ENCODE data around the gene CCHCR1.
"Not testable (repeated sequence)": the region's sequence is repeated elsewhere in the genome, so short reads cannot be mapped to it uniquely, and the experiment has no call there.

Gene CCHCR1

DNA sequence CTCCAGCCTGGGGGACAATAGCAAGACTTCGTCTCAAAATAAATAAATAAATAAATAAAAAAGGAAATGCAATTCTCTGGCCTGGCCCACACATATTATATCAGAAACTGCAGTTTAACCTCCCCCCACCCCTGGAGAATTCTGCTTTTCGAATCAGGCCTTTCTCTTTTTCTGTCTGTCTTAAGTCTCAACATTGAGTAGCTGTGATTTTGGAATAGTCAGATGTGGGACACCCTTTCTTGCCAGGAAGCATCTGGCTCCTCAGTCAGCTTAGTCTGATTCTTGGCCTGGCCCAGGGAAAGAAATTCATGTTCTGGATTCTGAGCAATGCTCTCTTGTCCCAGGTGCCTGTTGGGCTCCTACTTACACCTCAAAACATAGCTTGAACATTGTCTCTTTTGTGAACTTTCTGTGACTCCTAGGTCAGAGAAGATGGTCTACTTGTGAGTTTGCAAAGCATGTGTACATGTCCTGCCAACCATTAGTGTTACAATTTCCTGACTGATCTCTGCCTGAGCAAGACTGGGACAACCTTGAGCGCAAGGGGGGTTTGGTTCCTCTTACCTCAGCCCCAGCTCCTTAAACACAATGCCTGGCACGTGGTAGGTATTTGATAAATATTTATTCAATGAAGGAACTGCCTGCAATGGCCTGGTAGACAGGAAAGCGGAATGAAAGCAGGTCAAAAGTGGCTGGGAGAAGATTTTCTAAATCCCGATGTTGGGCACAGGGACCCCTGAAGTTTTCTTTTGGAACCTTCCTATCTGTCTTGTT lies 36.6 kb upstream of the CCHCR1 start:
- Histone ChIP-seq H3K4me2 (no peak overlapping the region; the same call in 1 of the 2 replicates), H3K4me3 (no peak overlapping the region), H3K9ac (0 out of 2 replicates have a peak overlapping the region, but pooled peaks have one; percentile 1)

DNA sequence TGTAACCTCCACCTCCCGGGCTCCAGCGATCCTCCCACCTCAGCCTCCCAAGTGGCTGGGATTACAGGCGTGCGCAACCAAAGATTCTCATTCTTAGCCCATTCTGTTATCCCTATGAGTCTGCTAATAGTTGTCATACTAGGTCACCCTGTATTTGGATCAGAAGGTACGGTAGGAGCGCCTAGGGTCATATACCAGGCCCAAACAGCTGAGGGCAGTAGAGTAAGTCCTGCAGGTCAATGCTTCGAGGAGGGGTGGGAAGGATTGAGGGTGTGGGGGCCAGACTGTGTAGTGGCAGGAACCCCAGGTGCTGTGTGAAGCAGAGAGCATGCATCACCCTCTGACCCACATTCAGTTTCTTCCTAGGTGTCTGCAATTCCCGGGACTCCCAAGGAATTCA lies 35.6 kb upstream of the CCHCR1 start:
- no peaks in the 10 kb centered on the region for H3K9me3 ChIP-seq
- H3K4me2 ChIP-seq, result no peak overlapping the region
- no peaks in the 10 kb centered on the region for H3K27me3 ChIP-seq
- H3K27ac ChIP-seq, result no peak overlapping the region
- no peak overlapping the region for H3K4me3 ChIP-seq
- peaks cover 18% of the 10 kb centered on the region for H3K4me1 ChIP-seq
- H3K36me3 ChIP-seq, result 0 out of 2 replicates have a peak, but pooled peaks cover 5% of the 10 kb centered on the region
- 0 out of 2 replicates have a peak, but pooled peaks cover 10% of the 10 kb centered on the region for H4K20me1 ChIP-seq
- no peak overlapping the region for H3K9ac ChIP-seq
- no peak for TF ChIP-seq Cebpa-rat (IDR thresholded peaks at IDR 0.05)

More for the DNA sequence above, 36.6 kb upstream of the CCHCR1 start:
- no peak for TF ChIP-seq Cebpa-rat (IDR thresholded peaks at IDR 0.05)
- Histone ChIP-seq H4K20me1 (0 out of 2 replicates have a peak, but pooled peaks cover 10% of the 10 kb centered on the region), H3K27ac (no peak overlapping the region), H3K9me3 (no peaks in the 10 kb centered on the region), H3K4me1 (peaks cover 25% of the 10 kb centered on the region), H3K27me3 (no peaks in the 10 kb centered on the region), H3K36me3 (0 out of 2 replicates have a peak, but pooled peaks cover 5% of the 10 kb centered on the region)

- not testable (repeated sequence) for H3K36me3 ChIP-seq, H3K9ac ChIP-seq, H3K4me2 ChIP-seq, H4K20me1 ChIP-seq, H3K27me3 ChIP-seq, H3K4me3 ChIP-seq, H3K9me3 ChIP-seq, H3K27ac ChIP-seq
- H3K4me1 ChIP-seq, result peaks cover 18% of the 10 kb centered on the region
Measured at GRCh38 chr6:31192431-31193105, 35.0 kb upstream of the CCHCR1 start.

GRCh38 chr6:31190488-31190887 lies 32.9 kb upstream of the CCHCR1 start:
- Histone ChIP-seq H3K27ac (no peak overlapping the region), H3K4me3 (no peak overlapping the region), H3K9me3 (no peaks in the 10 kb centered on the region), H3K9ac (no peak overlapping the region), H3K27me3 (no peaks in the 10 kb centered on the region), H3K4me1 (peaks cover 10% of the 10 kb centered on the region; the same call in 1 of the 2 replicates), H3K4me2 (no peak overlapping the region), H4K20me1 (0 out of 2 replicates have a peak, but pooled peaks cover 10% of the 10 kb centered on the region), H3K36me3 (0 out of 2 replicates have a peak, but pooled peaks cover 5% of the 10 kb centered on the region)
- no peak for TF ChIP-seq Cebpa-rat (IDR thresholded peaks at IDR 0.05)

DNA sequence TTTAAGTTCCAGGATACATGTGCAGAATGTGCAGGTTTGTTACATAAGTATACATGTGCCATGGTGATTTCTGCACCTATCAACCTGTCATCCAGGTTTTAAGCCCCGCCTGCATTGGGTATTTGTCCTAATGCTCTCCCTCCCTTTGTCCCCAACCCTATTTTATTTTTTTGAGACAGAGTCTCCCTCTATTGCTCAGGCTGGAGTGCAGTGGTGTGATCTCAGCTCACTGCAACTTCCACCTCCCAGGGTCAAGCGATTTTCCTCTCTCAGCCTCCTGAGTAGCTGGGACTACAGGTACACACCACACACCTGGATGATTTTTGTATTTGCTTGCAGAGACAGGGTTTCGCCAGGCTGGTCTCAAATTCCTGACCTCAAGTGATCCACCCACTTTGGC lies 31.6 kb upstream of the CCHCR1 start:
- not testable (repeated sequence) for H3K36me3 ChIP-seq, H3K9ac ChIP-seq, H3K27me3 ChIP-seq, H3K4me3 ChIP-seq, H3K4me2 ChIP-seq, H3K27ac ChIP-seq, H3K4me1 ChIP-seq, H4K20me1 ChIP-seq, H3K9me3 ChIP-seq

- Histone ChIP-seq H3K9me3 (no peaks in the 10 kb centered on the region), H3K4me2 (no peak overlapping the region)
Measured at GRCh38 chr6:31187780-31188194, 30.2 kb upstream of the CCHCR1 start.

DNA sequence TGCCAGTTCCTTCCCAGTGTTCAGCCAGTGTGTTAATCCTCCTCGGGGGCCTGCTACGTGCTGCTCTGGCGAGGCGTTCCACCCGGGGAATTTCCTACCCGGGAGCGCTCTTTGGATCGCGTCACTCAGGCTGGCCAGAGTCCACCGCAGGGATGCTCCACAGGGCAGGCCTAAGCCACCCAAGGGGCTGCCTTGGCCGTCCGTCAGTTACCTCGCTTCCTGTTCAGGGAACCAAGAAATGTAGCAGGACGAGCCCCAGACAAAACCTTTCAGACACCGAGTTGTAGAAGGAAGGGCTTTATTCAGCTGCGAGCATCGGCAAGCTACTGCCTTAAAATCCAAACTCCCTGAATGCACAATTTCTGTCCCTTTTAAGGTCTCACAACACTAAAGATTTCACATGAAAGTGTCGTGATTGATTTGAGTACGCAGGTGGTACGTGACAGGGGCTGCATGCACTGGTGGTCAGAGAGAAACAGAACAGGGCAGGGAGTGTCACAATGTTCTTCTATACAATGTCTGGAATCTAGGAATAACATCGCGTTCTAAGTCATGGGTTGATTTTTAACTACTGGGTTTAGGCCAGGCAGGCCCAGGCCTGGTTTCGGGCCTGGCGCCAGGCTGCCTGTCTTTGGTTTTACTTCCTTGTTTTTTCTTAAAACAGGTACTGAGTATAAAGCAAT lies 28.6 kb upstream of the CCHCR1 start:
- H3K27me3 ChIP-seq, result no peaks in the 10 kb centered on the region
- H3K9ac ChIP-seq, result no peak overlapping the region
- no peaks in the 10 kb centered on the region for H3K4me1 ChIP-seq
- H3K27ac ChIP-seq, result no peak overlapping the region
- TF ChIP-seq Cebpa-rat (IDR thresholded peaks at IDR 0.05), result no peak
- H3K9me3 ChIP-seq, result no peaks in the 10 kb centered on the region
- no peaks in the 10 kb centered on the region for H3K36me3 ChIP-seq
- no peaks in the 10 kb centered on the region for H4K20me1 ChIP-seq
- no peak overlapping the region for H3K4me2 ChIP-seq
- no peak overlapping the region for H3K4me3 ChIP-seq

More at GRCh38 chr6:31187780-31188194, 30.2 kb upstream of the CCHCR1 start:
- Histone ChIP-seq H3K27ac (no peak overlapping the region), H3K4me1 (no peaks in the 10 kb centered on the region), H4K20me1 (no peaks in the 10 kb centered on the region), H3K27me3 (no peaks in the 10 kb centered on the region), H3K9ac (no peak overlapping the region), H3K4me3 (no peak overlapping the region), H3K36me3 (no peaks in the 10 kb centered on the region)
- no peak for TF ChIP-seq Cebpa-rat (IDR thresholded peaks at IDR 0.05)

DNA sequence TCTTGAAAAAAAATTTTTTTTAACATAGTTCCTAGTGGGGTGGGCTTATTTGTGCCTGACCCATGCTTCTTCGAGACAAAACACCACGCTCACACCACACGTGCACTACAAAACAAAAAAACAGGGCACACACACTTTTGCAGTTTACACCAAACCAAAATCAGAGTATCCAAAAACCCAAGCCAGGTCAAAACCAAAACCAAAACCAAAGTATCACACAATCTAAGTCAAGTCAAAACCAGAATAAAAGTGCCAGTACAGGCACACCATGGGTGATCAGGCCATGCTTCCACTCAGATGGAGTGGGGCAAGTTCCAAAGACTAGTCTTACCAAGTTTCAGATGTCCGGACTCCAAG lies 28.1 kb upstream of the CCHCR1 start:
- not testable (repeated sequence) for H3K4me3 ChIP-seq, H4K20me1 ChIP-seq, H3K9me3 ChIP-seq, H3K36me3 ChIP-seq, H3K9ac ChIP-seq, H3K27ac ChIP-seq, H3K4me2 ChIP-seq, H3K27me3 ChIP-seq, H3K4me1 ChIP-seq

DNA sequence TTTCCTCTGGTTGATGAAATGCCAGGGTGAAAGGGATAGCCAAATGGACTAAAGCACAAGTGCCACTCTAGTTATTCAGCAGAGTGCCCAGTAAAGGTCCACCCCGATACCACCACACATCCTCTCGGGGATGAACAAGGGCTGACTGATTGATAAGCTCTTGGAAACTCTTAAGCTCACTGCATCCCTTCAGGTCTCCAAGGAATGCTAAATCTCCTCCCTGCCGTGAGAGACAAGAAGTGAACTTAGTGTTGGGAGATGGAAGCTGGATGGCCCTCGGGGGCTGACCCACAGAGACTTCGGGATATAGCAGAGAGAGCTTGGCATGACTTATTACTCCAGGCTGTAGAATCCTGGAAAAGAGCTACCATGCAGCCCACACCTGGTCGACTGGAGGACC lies 26.3 kb upstream of the CCHCR1 start:
- H3K36me3 ChIP-seq, H3K4me1 ChIP-seq, H3K27ac ChIP-seq, H3K27me3 ChIP-seq, H3K9ac ChIP-seq, H3K4me2 ChIP-seq, H4K20me1 ChIP-seq, H3K9me3 ChIP-seq, H3K4me3 ChIP-seq: not testable (repeated sequence)

DNA sequence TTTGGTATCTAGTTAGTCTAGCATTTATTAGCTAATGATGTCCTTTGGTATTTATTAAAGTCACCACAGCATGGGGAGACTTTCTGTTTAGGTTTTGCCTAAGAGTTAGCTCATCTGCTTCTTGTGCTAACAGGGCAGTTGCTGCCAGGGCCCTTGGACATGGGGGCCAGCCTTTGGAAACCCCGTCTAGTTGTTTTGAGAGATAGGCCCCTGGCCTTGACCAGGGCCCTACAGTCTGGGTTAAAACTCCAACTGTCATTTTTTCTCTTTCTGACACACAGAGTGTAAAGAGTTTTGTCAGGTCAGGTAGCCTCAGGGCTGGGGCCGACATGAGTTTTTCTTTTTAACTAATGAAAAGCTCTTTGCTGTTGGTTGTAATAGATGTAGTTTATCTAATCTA lies 25.7 kb upstream of the CCHCR1 start:
- H3K27ac ChIP-seq, H3K36me3 ChIP-seq, H4K20me1 ChIP-seq, H3K9ac ChIP-seq, H3K9me3 ChIP-seq, H3K4me3 ChIP-seq, H3K4me2 ChIP-seq, H3K27me3 ChIP-seq, H3K4me1 ChIP-seq: not testable (repeated sequence)

All from BLaER1 (cell line).